Heart left ventricle (tissue), 16 donors: ENCODE results near the gene HMCN2. TPM values are rescaled to one million over a fixed set of nuclear protein-coding genes. Genes with fewer than 3 reads are reported as not detected.
A peak's percentile ranks its signal among the peaks of the same experiment; 100 is the strongest.

ENCODE experiments used
- ATAC-seq, 4 donors: fragments of 200-7000 bp; cut with Tn5 transposase; one replicate each; pipeline ENCODE4 v1.9.1; 2020 to 2022; ENCODE audit warnings: moderate library complexity in 4 of 4, mild to moderate bottlenecking in 3 of 4, moderate number of reproducible peaks in 1 of 4
- DNase-seq, 5 donors: peaks; one replicate each; pipeline ENCODE4 v3.0.0-alpha.2; 2020
- H3K27ac ChIP-seq, 12 donors: fragments of 200-600 bp; sonication (generic) in 4 of 12; one replicate each; pipeline versions ENCODE4 v1.5.0 to v1.8.0; 2016 to 2022; ENCODE audit warnings: mild to moderate bottlenecking in 2 of 12
- H3K27me3 ChIP-seq, 9 donors: fragments of 200-600 bp; sonication (generic) in 2 of 9; one replicate each; pipeline versions ENCODE4 v1.5.1 to v1.8.0; 2016 to 2022; ENCODE audit warnings: mild to moderate bottlenecking in 3 of 9
- H3K36me3 ChIP-seq, 9 donors: fragments of 200-600 bp; sonication (generic) in 2 of 9; one replicate each; pipeline versions ENCODE4 v1.5.0 to v1.8.0; 2018 to 2022; ENCODE audit warnings: mild to moderate bottlenecking in 2 of 9
- H3K4me1 ChIP-seq, 12 donors: fragments of 200-600 bp; sonication (generic) in 4 of 12; one replicate each; pipeline versions ENCODE4 v1.5.0 to v1.8.0; 2016 to 2022; ENCODE audit warnings: mild to moderate bottlenecking in 3 of 12
- H3K4me3 ChIP-seq, 12 donors: fragments of 200-600 bp; sonication (generic) in 4 of 12; one replicate each; pipeline versions ENCODE4 v1.5.0 to v1.8.0; 2017 to 2022; ENCODE audit warnings: mild to moderate bottlenecking in 9 of 12, moderate library complexity in 4 of 12
- H3K9me3 ChIP-seq, 12 donors: fragments of 200-600 bp; sonication (generic) in 4 of 12; one replicate each; pipeline versions ENCODE4 v1.5.0 to v1.8.0; 2016 to 2022; ENCODE audit warnings: mild to moderate bottlenecking in 1 of 12
- POLR2A ChIP-seq, 2 donors: fragments of 450-650 bp; IDR thresholded peaks; one replicate each; pipeline ENCODE4 v1.6.1; 2017; ENCODE audit warnings: antibody characterized with exemption in 2 of 2, mild to moderate bottlenecking in 2 of 2, moderate library complexity in 2 of 2
- WGBS, 4 donors: extraction: QIAGEN DNeasy Blood & Tissue Kit in 2 of 4; methylation state at CpG; one replicate each; pipeline versions ENCODE4 v1.1.5 to v1.1.7; 2013 to 2018; 5-methylcytosine and 5-hydroxymethylcytosine counted together
- intact Hi-C, 10 donors: fragments of 100-400 bp; cut with DNase I; formaldehyde crosslinking; loops; one replicate each; pipeline versions ENCODE4 v1.11.1 to v1.14.2; 2022
- polyA plus RNA-seq, 2 donors: library from polyadenylated mRNA; stranded (reverse); fragments of 200-250 nt; gene quantifications; one replicate each; pipeline ENCODE4 v1.2.3, GENCODE V29; 2013
- total RNA-seq, 9 donors: library from RNA; depleted of rRNA in 2 of 9; stranded (reverse); fragments of >200 nt in 2 of 9; fragmentation: NEBNext Ultra II Directional in 3 of 9; extraction: Animal tissue kit (Norgen Biotek cat#: 25700) in 3 of 9; gene quantifications; one replicate each; pipeline versions ENCODE4 v1.1.0 to v1.2.4, GENCODE V29; 2016 to 2023
- TF ChIP-seq, protein P1 (sequence below), 12 donors: fragments of 200-600 bp; sonication (generic) in 4 of 12; IDR thresholded peaks; one replicate each; pipeline versions ENCODE4 v1.5.0 to v1.8.0; 2018 to 2022; ENCODE audit warnings: antibody characterized with exemption in 12 of 12, mild to moderate bottlenecking in 5 of 12
- donor health status: ischemic (EF 13 %, LVEDD 7.1; RV severe dilation, severe dysfunction).
- donor health status: healthy with polysubstance abuse.
- donor health status: DM: no; HTN: yes; CAD: no.
- donor health status: DM: no; HTN: no; CAD: no.
- donor health status: ischemic (EF 25% LVEDD 6.9; RV normal size, moderate dysfunction).
- donor health status: ischemic (EF 25% LVEDD 5.7; RV mildly dilated, moderate dysfunction).
- donor health status: healthy.
- donor health status: DM: yes; HTN: yes; CAD: no.
- donor health status: ischemic (EF 35%, LVEDD 5.7; RV mildly dilated, moderate dysfunction).
- donor health status: nonischemic (EF 11% LVEDD 7.7; RV severe dilation, severe dysfunction).
- donor health status: DM: yes; HTN: yes; CAD: no.
- donor health status: PGD.
- donor health status: ischemic (EF 29% LVEDD 5.4; RV normal size, mild dysfunction).
- donor health status: nonischemic (EF 23%, LVEDD 6.1; RV moderate dilation, normal function).

Gene HMCN2
- total and polyA plus RNA-seq, 11 donors = 2.3 to 10.4 (median 4.3) TPM

DNA sequence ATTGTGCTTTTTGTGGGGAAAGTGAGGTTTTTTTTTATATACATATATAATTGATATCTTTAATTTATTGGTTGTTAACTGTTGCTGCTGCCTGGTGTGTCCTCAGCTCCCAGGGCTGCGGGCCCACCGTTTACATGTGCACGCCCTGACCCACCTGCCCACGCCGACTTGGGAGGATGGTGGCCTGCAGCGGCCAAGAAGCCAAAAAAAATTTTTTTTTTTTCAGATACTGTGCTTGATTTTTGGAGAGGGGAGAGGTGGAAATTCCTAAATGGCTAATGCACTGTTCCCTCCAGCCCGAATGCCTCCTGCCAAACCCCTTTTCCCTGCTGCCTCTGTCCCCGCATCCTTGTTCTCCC is 32.0 kb upstream of the HMCN2 start:
- intact Hi-C loops = loop anchor here in 6 of 10 donors (2.0 to 10.0 kb wide), 3 partner anchors 129 to 349 kb away; no protein-coding TSS in a partner anchor
- no peak for ATAC-seq
- H3K4me1 ChIP-seq = peaks cover 0 to 10% (median 1%) of the 10 kb centered on the region in 12 donors
- no peak for TF ChIP-seq POLR2A (IDR thresholded peaks at IDR 0.05)
- TF ChIP-seq, protein P1, sequence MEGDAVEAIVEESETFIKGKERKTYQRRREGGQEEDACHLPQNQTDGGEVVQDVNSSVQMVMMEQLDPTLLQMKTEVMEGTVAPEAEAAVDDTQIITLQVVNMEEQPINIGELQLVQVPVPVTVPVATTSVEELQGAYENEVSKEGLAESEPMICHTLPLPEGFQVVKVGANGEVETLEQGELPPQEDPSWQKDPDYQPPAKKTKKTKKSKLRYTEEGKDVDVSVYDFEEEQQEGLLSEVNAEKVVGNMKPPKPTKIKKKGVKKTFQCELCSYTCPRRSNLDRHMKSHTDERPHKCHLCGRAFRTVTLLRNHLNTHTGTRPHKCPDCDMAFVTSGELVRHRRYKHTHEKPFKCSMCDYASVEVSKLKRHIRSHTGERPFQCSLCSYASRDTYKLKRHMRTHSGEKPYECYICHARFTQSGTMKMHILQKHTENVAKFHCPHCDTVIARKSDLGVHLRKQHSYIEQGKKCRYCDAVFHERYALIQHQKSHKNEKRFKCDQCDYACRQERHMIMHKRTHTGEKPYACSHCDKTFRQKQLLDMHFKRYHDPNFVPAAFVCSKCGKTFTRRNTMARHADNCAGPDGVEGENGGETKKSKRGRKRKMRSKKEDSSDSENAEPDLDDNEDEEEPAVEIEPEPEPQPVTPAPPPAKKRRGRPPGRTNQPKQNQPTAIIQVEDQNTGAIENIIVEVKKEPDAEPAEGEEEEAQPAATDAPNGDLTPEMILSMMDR (IDR thresholded peaks at IDR 0.05) = no peak
- DNase-seq = no peak
- H3K9me3 ChIP-seq = no peaks in the 10 kb centered on the region
- H3K27ac ChIP-seq = peak overlapping the region in 1 of 12 donors; percentile 80
- no peaks in the 10 kb centered on the region for H3K36me3 ChIP-seq
- WGBS, 4 donors = 93 to 98% (median 96%) methylated on average over 8 of the region's 8 CpGs
- no peak overlapping the region for H3K4me3 ChIP-seq
- no peaks in the 10 kb centered on the region for H3K27me3 ChIP-seq

DNA sequence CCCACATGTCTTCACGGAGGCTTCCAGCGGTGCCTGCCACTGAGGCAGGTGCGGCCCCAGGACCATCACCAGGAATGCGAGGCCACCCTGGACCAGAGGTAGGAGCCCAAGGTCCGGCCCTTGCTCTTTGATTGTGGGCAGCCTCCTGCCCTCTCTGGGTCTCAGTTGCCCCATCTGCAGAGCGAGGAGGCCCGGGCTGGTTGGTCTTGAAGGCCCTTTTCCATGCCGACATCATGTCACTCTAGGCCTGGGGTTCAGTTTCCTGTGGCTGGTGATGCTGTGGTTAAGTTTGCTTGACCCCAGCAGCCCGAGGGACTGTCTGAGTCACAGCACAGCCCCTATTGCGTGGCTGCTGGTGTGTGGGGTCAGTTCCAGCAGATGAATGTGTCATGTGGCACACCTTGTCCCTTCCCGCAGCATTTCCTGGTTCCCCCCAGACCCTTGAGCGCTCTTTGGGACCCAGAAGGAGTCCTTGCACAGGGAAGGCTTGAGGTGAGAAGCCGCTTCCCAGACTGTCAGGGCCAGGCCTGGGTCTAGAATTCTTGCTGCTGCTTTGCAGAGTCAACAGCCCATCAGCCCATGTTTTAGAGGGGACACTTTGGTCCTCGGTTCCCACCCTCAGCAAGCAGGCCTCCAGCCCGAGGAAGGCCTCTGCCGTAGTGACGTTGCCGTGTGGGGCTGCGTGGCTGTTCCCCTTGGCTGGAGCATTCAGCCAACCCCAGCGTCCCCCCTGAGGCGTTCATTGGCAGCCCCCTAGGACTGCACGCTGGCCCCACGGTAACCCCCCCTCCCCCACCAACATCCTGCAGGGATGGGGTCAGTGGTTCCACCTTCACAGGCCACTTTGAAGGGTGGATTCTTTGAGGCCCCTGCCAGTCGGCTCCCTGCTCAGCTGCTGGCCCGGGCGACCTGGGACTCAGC is 31.0 kb upstream of the HMCN2 start:
- 88 to 92% (median 91%) methylated on average over 19 to 26 of the region's 26 CpGs for WGBS, 4 donors
- Histone ChIP-seq H3K36me3 (no peaks in the 10 kb centered on the region), H3K4me3 (no peak overlapping the region), H3K27me3 (no peaks in the 10 kb centered on the region), H3K4me1 (peaks cover 0 to 10% (median 1%) of the 10 kb centered on the region in 12 donors), H3K27ac (peak overlapping the region in 1 of 12 donors; percentile 80), H3K9me3 (no peaks in the 10 kb centered on the region)
- DNase-seq (no peak), ATAC-seq (no peak)
- intact Hi-C loops = loop anchor here in 8 of 10 donors (1.0 to 10.0 kb wide), 4 partner anchors 108 to 350 kb away; no protein-coding TSS in a partner anchor
- TF ChIP-seq, protein P1 (IDR thresholded peaks at IDR 0.05) = no peak
- TF ChIP-seq POLR2A (IDR thresholded peaks at IDR 0.05) = no peak

DNA sequence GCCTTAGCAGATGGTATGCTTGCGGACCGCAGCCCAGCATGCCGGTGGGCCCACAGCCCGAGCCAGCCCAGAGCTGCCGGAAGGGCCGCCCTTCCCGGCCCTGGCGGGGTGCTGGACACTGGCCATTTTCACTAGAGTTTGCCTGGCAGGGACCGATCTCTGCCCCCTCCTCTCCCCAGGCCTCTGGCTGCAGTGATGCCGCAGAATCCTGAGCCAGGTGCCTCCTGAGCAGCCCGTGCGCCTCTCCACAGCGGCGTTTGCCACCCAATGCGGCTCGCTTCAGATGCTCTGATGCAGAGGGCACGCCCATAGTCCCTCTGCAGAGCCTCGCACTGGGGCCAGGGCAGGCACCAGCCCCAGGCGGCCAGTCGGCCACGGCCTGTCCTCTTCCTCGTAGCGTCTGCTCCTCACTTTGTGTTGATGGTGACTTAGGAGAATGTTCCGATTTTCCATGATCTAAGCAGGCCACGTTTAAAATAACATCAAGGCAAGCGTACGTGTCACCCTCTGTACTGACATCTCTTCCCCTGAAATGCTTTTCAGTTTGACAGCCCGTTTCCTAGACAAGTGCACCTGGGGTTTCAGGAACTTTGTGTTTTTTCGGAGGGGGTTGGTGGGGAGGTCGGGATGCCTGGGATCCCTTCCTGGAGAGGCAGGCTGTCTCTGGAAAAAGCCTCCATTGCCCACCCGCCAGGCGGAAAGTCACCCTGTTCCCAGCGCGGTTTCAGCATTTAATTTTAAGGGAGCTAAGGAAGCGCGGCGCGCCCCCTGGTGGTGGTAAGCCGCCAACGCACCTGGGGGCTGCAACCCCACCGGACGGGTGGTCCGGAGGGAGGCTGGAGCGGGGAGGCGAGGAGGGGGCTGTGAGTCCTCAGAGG is 29.8 kb upstream of the HMCN2 start:
- TF ChIP-seq POLR2A (IDR thresholded peaks at IDR 0.05) = no peak
- TF ChIP-seq, protein P1 (IDR thresholded peaks at IDR 0.05) = peak; percentile 96 to 100 (median 99)
- 30 to 48% (median 45%) methylated on average over 32 to 45 of the region's 45 CpGs for WGBS, 4 donors
- Histone ChIP-seq H3K4me3 (peak overlapping the region in 1 of 12 donors; percentile 19), H3K4me1 (peaks cover 0 to 14% (median 1%) of the 10 kb centered on the region in 12 donors), H3K27ac (peak overlapping the region in 1 of 12 donors; percentile 80), H3K27me3 (no peaks in the 10 kb centered on the region), H3K36me3 (no peaks in the 10 kb centered on the region), H3K9me3 (no peaks in the 10 kb centered on the region)
- intact Hi-C loops = loop anchor here (1.0 to 10.0 kb wide), 6 partner anchors 107 to 351 kb away; no protein-coding TSS in a partner anchor
- ATAC-seq (peak; percentile 15 to 59 (median 48)), DNase-seq (peak; percentile 55 to 80 (median 65))
